Neural progenitor cell (in vitro differentiated cells): ENCODE results near the gene PPL. TPM values are rescaled to one million over a fixed set of nuclear protein-coding genes. Genes with fewer than 3 reads are reported as not detected.

Experiments used
- DNase-seq: peaks from one replicate; pipeline ENCODE4 v3.0.0-alpha.2; 2016; ENCODE audit warnings: low spot score
- H2AFZ ChIP-seq: fragments of 200-600 bp; sonication (generic); replicated peaks from 2 replicates; pipeline ENCODE4 v1.6.1; 2016; ENCODE audit warnings: antibody characterized with exemption
- H3F3A ChIP-seq: fragments of 200-600 bp; sonication (generic); 2 replicates; pipeline ENCODE4 v1.6.1; 2016; ENCODE audit warnings: antibody characterized with exemption, low read depth
- H3K27ac ChIP-seq: fragments of 200-600 bp; sonication (generic); 2 replicates; pipeline ENCODE4 v1.5.1; 2016; ENCODE audit warnings: mild to moderate bottlenecking
- H3K27me3 ChIP-seq: fragments of 200-600 bp; sonication (generic); 2 replicates; pipeline ENCODE4 v1.6.1; 2016; ENCODE audit warnings: mild to moderate bottlenecking, moderate library complexity
- H3K36me3 ChIP-seq: fragments of 200-600 bp; sonication (generic); 2 replicates; pipeline ENCODE4 v1.5.1; 2016
- H3K4me1 ChIP-seq: fragments of 200-600 bp; sonication (generic); 2 replicates; pipeline ENCODE4 v1.6.1; 2016; ENCODE audit warnings: mixed run types
- H3K4me2 ChIP-seq: fragments of 200-600 bp; sonication (generic); 2 replicates; pipeline ENCODE4 v1.6.1; 2016
- H3K4me3 ChIP-seq: fragments of 200-600 bp; sonication (generic); 2 replicates; pipeline ENCODE4 v1.5.1; 2016
- H3K79me2 ChIP-seq: fragments of 200-600 bp; sonication (generic); 2 replicates; pipeline ENCODE4 v1.6.1; 2016; ENCODE audit warnings: low read depth
- H3K9ac ChIP-seq: fragments of 200-600 bp; sonication (generic); 2 replicates; pipeline ENCODE4 v1.6.1; 2016
- H3K9me3 ChIP-seq: fragments of 200-600 bp; sonication (generic); 2 replicates; pipeline ENCODE4 v1.5.1; 2016; ENCODE audit warnings: low read depth
- H4K20me1 ChIP-seq: fragments of 200-600 bp; sonication (generic); 2 replicates; pipeline ENCODE4 v1.6.1; 2016; ENCODE audit warnings: low read depth
- H3K27ac Mint-ChIP-seq: 3 replicates; pipeline ENCODE4 v1.8.0; 2021; ENCODE audit warnings: mixed read lengths
- H3K27me3 Mint-ChIP-seq: 2 replicates; pipeline ENCODE4 v1.8.0; 2022; ENCODE audit warnings: low read depth, mild to moderate bottlenecking, inconsistent platforms, moderate library complexity, mixed read lengths; ENCODE audit not compliant: insufficient read depth
- H3K36me3 Mint-ChIP-seq: 3 replicates; pipeline ENCODE4 v1.8.0; 2021; ENCODE audit warnings: mixed read lengths
- H3K4me1 Mint-ChIP-seq: 3 replicates; pipeline ENCODE4 v1.8.0; 2021; ENCODE audit warnings: mixed read lengths
- H3K4me3 Mint-ChIP-seq: 3 replicates; pipeline ENCODE4 v1.8.0; 2021; ENCODE audit warnings: mild to moderate bottlenecking, moderate library complexity, mixed read lengths
- H3K9me3 Mint-ChIP-seq: 3 replicates; pipeline ENCODE4 v1.8.0; 2020; ENCODE audit warnings: mixed read lengths
- CTCF ChIP-seq: fragments of 200-600 bp; sonication (generic); IDR thresholded peaks from 2 replicates; pipeline ENCODE4 v1.5.1; 2017; ENCODE audit warnings: antibody characterized with exemption, mild to moderate bottlenecking
- EZH2 ChIP-seq: fragments of 200-600 bp; sonication (generic); IDR thresholded peaks from 2 replicates; pipeline ENCODE4 v1.6.1; 2017; ENCODE audit warnings: antibody characterized with exemption, mild to moderate bottlenecking, moderate library complexity
- EZH2phosphoT487 ChIP-seq: fragments of 200-600 bp; sonication (generic); IDR thresholded peaks from 2 replicates; pipeline ENCODE4 v1.6.1; 2017; ENCODE audit warnings: antibody characterized with exemption
- total RNA-seq: library from RNA; depleted of rRNA; stranded (reverse); fragments of >200 nt; gene quantifications from 2 replicates; pipeline ENCODE4 v1.2.3, GENCODE V29; 2015; ENCODE audit warnings: low replicate concordance

Gene PPL
- total RNA-seq, 1 donor from 2014 or later: 1.0 TPM

- Mint-ChIP-seq H3K4me3 (peak overlapping the region; percentile 73), H3K36me3 (no peaks in the 10 kb centered on the region), H3K27ac (peak overlapping the region; percentile 99), H3K9me3 (no peaks in the 10 kb centered on the region), H3K27me3 (peaks cover 17% of the 10 kb centered on the region), H3K4me1 (peaks cover 44% of the 10 kb centered on the region)
- Histone ChIP-seq H3K9ac (no peak overlapping the region), H3K9me3 (no peaks in the 10 kb centered on the region), H3K4me1 (peaks cover 27% of the 10 kb centered on the region), H4K20me1 (no peaks in the 10 kb centered on the region), H3K36me3 (no peaks in the 10 kb centered on the region), H3K4me3 (no peak overlapping the region), H2AFZ (peak overlapping the region; percentile 65), H3K79me2 (no peaks in the 10 kb centered on the region), H3K27me3 (no peaks in the 10 kb centered on the region), H3K4me2 (peak overlapping the region; percentile 68), H3K27ac (peak overlapping the region; percentile 82), H3F3A (peaks cover 33% of the 10 kb centered on the region)
- DNase-seq: peak; percentile 92
- TF ChIP-seq EZH2phosphoT487 (no peak), EZH2 (no peak), CTCF (no peak)
Measured at GRCh38 chr16:4947722-4948503, 11.0 kb upstream of the PPL start.

GRCh38 chr16:4946917-4947316 is 10.0 kb upstream of the PPL start:
- Histone ChIP-seq H3K4me3 (no peak overlapping the region), H2AFZ (no peak overlapping the region), H3K79me2 (no peaks in the 10 kb centered on the region), H3K9me3 (no peaks in the 10 kb centered on the region), H4K20me1 (no peaks in the 10 kb centered on the region), H3K9ac (no peak overlapping the region), H3K27ac (no peak overlapping the region), H3K27me3 (no peaks in the 10 kb centered on the region), H3K4me2 (no peak overlapping the region), H3F3A (peaks cover 43% of the 10 kb centered on the region), H3K36me3 (no peaks in the 10 kb centered on the region), H3K4me1 (peaks cover 30% of the 10 kb centered on the region)
- Mint-ChIP-seq H3K27ac (peak overlapping the region; percentile 18), H3K4me3 (peak overlapping the region; percentile 4), H3K36me3 (no peaks in the 10 kb centered on the region), H3K4me1 (peaks cover 48% of the 10 kb centered on the region), H3K9me3 (no peaks in the 10 kb centered on the region), H3K27me3 (peaks cover 21% of the 10 kb centered on the region)
- DNase-seq: no peak
- TF ChIP-seq CTCF (no peak), EZH2 (no peak), EZH2phosphoT487 (no peak)

GRCh38 chr16:4945560-4946502 is 8.9 kb upstream of the PPL start:
- Histone ChIP-seq H3K4me2 (no peak overlapping the region), H4K20me1 (no peaks in the 10 kb centered on the region), H2AFZ (no peak overlapping the region), H3K4me3 (no peak overlapping the region), H3K36me3 (no peaks in the 10 kb centered on the region), H3K79me2 (no peaks in the 10 kb centered on the region), H3K4me1 (peaks cover 30% of the 10 kb centered on the region), H3K9me3 (no peaks in the 10 kb centered on the region), H3K27ac (no peak overlapping the region), H3K27me3 (no peaks in the 10 kb centered on the region), H3K9ac (no peak overlapping the region), H3F3A (peaks cover 43% of the 10 kb centered on the region)
- no peak for TF ChIP-seq CTCF
- TF ChIP-seq EZH2: no peak
- H3K9me3 Mint-ChIP-seq: no peaks in the 10 kb centered on the region
- peaks cover 53% of the 10 kb centered on the region for H3K4me1 Mint-ChIP-seq
- DNase-seq: no peak
- H3K4me3 Mint-ChIP-seq: no peak overlapping the region
- peaks cover 26% of the 10 kb centered on the region for H3K27me3 Mint-ChIP-seq
- peak overlapping the region; percentile 66 for H3K27ac Mint-ChIP-seq
- no peaks in the 10 kb centered on the region for H3K36me3 Mint-ChIP-seq
